Suprapubic skin (tissue), 4 donors: ENCODE results near the gene EPHB6. TPM values are rescaled to one million over a fixed set of nuclear protein-coding genes. Genes with fewer than 3 reads are reported as not detected.
A peak's percentile ranks its signal among the peaks of the same experiment; 100 is the strongest.

Source experiments
- DNase-seq, 2 donors: peaks; one replicate each; pipeline ENCODE4 v3.0.0-alpha.2; 2019; ENCODE audit warnings: low spot score in 2 of 2
- H3K27ac ChIP-seq: fragments of 200-600 bp; sonication (generic); one replicate; pipeline ENCODE4 v1.5.1; 2019
- H3K27me3 ChIP-seq: fragments of 200-600 bp; sonication (generic); one replicate; pipeline ENCODE4 v1.5.1; 2019
- H3K36me3 ChIP-seq: fragments of 200-600 bp; sonication (generic); one replicate; pipeline ENCODE4 v1.5.1; 2019
- H3K4me1 ChIP-seq: fragments of 200-600 bp; sonication (generic); one replicate; pipeline ENCODE4 v1.5.1; 2019
- H3K4me3 ChIP-seq: fragments of 200-600 bp; sonication (generic); one replicate; pipeline ENCODE4 v1.5.1; 2019; ENCODE audit warnings: mild to moderate bottlenecking
- H3K9me3 ChIP-seq: fragments of 200-600 bp; sonication (generic); one replicate; pipeline ENCODE4 v1.5.1; 2019
- CTCF ChIP-seq, 2 donors: fragments of 200-600 bp in 1 of 2; fragments of 450-650 bp in 1 of 2; sonication (generic) in 1 of 2; IDR thresholded peaks; one replicate each; pipeline ENCODE4 v1.5.1; 2016 to 2019; ENCODE audit warnings: antibody characterized with exemption in 2 of 2, mild to moderate bottlenecking in 1 of 2, moderate library complexity in 1 of 2
- EP300 ChIP-seq: sonication (generic); formaldehyde crosslinking; IDR thresholded peaks from one replicate; pipeline ENCODE4 v1.6.1; 2017; ENCODE audit warnings: antibody characterized with exemption
- POLR2A ChIP-seq, 2 donors: fragments of 450-650 bp; IDR thresholded peaks; one replicate each; pipeline ENCODE4 v1.6.1; 2017; ENCODE audit warnings: antibody characterized with exemption in 2 of 2, mild to moderate bottlenecking in 2 of 2, moderate library complexity in 2 of 2
- POLR2AphosphoS5 ChIP-seq, 3 donors: sonication (generic); formaldehyde crosslinking; IDR thresholded peaks; one replicate each; pipeline ENCODE4 v1.6.1; 2017; ENCODE audit warnings: antibody characterized with exemption in 3 of 3
- WGBS: methylation state at CpG from one replicate; pipeline ENCODE4 v1.1.5; 2018; 5-methylcytosine and 5-hydroxymethylcytosine counted together
- total RNA-seq, 4 donors: library from RNA; depleted of rRNA; stranded (reverse); fragments of >200 nt; gene quantifications; one replicate each; pipeline ENCODE4 v1.1.0, GENCODE V29; 2016

Gene EPHB6
- total RNA-seq, 4 donors from 2014 or later: 207 to 299 (median 258) TPM

- H3K9me3 ChIP-seq: no peaks in the 10 kb centered on the region
- DNase-seq: peak in 1 of 2 donors; percentile 32
- peaks cover 22% of the 10 kb centered on the region for H3K4me1 ChIP-seq
- no peak overlapping the region for H3K27ac ChIP-seq
- 93% methylated on average over 3 of the region's 3 CpGs for WGBS
- no peak overlapping the region for H3K4me3 ChIP-seq
- TF ChIP-seq POLR2A (IDR thresholded peaks at IDR 0.05) (no peak), CTCF (IDR thresholded peaks at IDR 0.05) (no peak), POLR2AphosphoS5 (IDR thresholded peaks at IDR 0.05) (no peak), EP300 (no peak)
- no peaks in the 10 kb centered on the region for H3K36me3 ChIP-seq
- H3K27me3 ChIP-seq: peaks cover 4% of the 10 kb centered on the region
Measured at GRCh38 chr7:142896151-142896550, 41.3 kb downstream of the EPHB6 start.

GRCh38 chr7:142896741-142897379, 42.0 kb downstream of the EPHB6 start:
- Histone ChIP-seq H3K4me1 (peaks cover 28% of the 10 kb centered on the region), H3K36me3 (no peaks in the 10 kb centered on the region), H3K27me3 (peaks cover 4% of the 10 kb centered on the region), H3K9me3 (no peaks in the 10 kb centered on the region), H3K4me3 (no peak overlapping the region), H3K27ac (no peak overlapping the region)
- TF ChIP-seq EP300 (no peak), CTCF (IDR thresholded peaks at IDR 0.05) (no peak), POLR2AphosphoS5 (IDR thresholded peaks at IDR 0.05) (no peak), POLR2A (IDR thresholded peaks at IDR 0.05) (no peak)
- peak in 1 of 2 donors; percentile 38 for DNase-seq
- WGBS: 73% methylated on average over 3 of the region's 3 CpGs

GRCh38 chr7:142897691-142898090, 42.8 kb downstream of the EPHB6 start:
- Histone ChIP-seq H3K4me3 (no peak overlapping the region), H3K4me1 (peaks cover 30% of the 10 kb centered on the region), H3K27ac (no peak overlapping the region), H3K36me3 (no peaks in the 10 kb centered on the region), H3K9me3 (no peaks in the 10 kb centered on the region), H3K27me3 (peaks cover 3% of the 10 kb centered on the region)
- TF ChIP-seq CTCF (IDR thresholded peaks at IDR 0.05): no peak
- TF ChIP-seq EP300: no peak
- TF ChIP-seq POLR2A (IDR thresholded peaks at IDR 0.05): no peak
- no peak for TF ChIP-seq POLR2AphosphoS5 (IDR thresholded peaks at IDR 0.05)
- 85% methylated on average over 7 of the region's 7 CpGs for WGBS
- peak in 1 of 2 donors; percentile 76 for DNase-seq

- H3K27me3 ChIP-seq: no peaks in the 10 kb centered on the region
- no peak overlapping the region for H3K4me3 ChIP-seq
- H3K9me3 ChIP-seq: no peaks in the 10 kb centered on the region
- H3K4me1 ChIP-seq: peaks cover 30% of the 10 kb centered on the region
- peak in 1 of 2 donors; percentile 72 for DNase-seq
- H3K36me3 ChIP-seq: no peaks in the 10 kb centered on the region
- WGBS: 35% methylated on average over 3 of the region's 3 CpGs
- TF ChIP-seq EP300 (no peak), POLR2AphosphoS5 (IDR thresholded peaks at IDR 0.05) (no peak), CTCF (IDR thresholded peaks at IDR 0.05) (no peak), POLR2A (IDR thresholded peaks at IDR 0.05) (no peak)
- H3K27ac ChIP-seq: no peak overlapping the region
Measured at GRCh38 chr7:142898377-142899170, 43.7 kb downstream of the EPHB6 start.

GRCh38 chr7:142899661-142900060, 44.8 kb downstream of the EPHB6 start:
- TF ChIP-seq EP300 (no peak), POLR2AphosphoS5 (IDR thresholded peaks at IDR 0.05) (no peak), CTCF (IDR thresholded peaks at IDR 0.05) (no peak), POLR2A (IDR thresholded peaks at IDR 0.05) (no peak)
- 19% methylated on average over 3 of the region's 3 CpGs for WGBS
- no peak overlapping the region for H3K4me3 ChIP-seq
- H3K36me3 ChIP-seq: no peaks in the 10 kb centered on the region
- no peaks in the 10 kb centered on the region for H3K27me3 ChIP-seq
- no peak overlapping the region for H3K27ac ChIP-seq
- H3K4me1 ChIP-seq: peaks cover 30% of the 10 kb centered on the region
- H3K9me3 ChIP-seq: no peaks in the 10 kb centered on the region
- peak in 1 of 2 donors; percentile 6 for DNase-seq
